ENCODE measurements around the gene BHLHE23.
"Not testable (repeated sequence)": the region's sequence is repeated elsewhere in the genome, so short reads cannot be mapped to it uniquely, and the experiment has no call there.

BHLHE23 gene

DNA sequence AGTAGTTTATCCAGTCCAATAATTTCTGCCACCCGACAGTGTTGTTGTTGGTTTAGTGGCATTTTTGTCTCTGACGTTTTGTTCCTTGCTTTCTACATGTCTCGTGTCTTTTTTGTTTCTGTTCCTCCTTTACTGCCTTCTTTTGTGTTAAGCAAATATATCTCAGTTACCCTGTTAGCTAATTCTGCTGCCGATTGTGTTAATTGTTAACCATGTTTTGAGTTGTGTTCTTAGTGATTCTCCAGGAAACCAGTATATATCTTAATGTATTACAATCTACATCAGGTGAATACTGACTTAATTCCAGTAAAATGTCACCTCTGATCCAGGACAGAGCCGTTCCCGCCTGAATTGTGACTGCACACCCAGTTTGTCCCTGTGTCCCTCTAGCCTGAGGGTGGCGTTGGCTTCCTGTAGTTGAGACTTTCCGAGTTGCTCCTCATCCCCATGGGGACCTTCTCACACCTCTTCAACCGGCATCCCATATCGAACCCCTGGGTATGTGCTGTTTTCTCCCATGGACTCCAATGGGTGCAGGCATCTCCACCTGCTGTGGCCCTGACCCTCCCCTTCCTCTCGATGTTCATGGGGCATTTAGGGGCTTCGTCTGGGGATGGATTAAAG, 35.8 kb upstream of the BHLHE23 start:
- no peak for FAIRE-seq

DNA sequence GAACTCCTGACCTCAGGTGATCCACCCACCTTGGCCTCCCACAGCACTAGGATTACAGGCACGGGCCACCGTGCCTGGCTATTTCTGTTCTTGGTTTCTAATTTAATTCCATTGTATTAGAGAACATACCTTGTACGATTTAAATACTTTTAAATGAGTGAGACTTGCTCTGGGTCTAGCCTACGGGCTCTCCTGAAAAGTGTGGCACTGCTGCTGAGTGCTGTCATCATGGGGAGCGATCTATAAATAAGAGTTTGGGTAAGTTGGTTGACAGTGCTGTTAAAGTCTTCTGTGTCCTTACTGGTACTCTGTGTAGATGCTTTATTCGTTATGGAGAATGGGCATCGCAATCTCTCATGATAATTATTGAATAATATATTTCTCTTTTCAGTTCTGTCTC, 35.0 kb upstream of the BHLHE23 start:
- FAIRE-seq, result no peak

DNA sequence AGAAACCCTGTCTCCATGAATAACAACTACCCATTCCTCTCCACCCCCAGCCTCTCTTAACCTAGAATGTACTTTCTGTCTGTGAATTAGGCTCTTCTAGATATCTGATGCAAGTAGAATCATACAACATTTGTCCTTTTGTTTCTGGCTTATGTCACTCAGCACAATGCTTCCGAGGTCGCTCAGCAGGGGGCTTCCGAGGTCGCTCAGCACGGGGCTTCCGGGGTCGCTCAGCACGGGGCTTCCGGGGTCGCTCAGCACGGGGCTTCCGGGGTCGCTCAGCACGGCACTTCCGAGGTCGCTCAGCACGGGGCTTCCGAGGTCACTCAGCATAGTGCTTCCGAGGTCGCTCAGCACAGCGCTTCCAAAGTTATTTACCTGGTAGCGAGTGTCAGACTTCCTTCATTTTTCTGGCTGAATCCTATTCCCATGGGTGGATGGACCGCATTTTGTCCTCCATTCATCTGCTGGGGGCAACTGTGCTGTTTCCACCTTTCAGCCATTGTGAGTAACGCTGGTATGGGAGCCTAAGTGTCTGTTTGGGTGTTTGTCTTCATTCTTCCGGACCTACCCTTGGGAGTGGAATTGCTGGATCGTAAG, 31.0 kb upstream of the BHLHE23 start:
- no peak for FAIRE-seq

DNA sequence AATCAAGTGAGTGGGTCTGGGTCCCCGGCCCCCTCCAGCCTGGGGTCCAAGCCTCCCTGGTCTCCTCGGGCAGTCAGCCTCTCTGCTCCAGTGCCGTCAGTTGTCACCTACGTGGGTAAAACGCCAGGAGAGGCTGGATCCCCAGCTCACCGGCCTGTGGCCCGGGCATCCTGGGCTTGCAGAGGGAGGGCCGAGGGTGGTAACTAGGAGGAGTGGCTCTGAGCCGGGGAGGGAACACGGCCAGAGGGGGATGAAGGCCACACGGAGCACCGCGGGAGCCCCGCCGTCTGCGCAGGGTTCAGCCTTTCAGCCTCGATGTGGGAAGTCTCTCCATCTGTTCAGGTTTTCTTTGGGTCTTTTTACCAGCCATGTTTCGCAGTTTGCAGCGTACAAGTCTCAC, 29.5 kb upstream of the BHLHE23 start:
- FAIRE-seq, result no peak

DNA sequence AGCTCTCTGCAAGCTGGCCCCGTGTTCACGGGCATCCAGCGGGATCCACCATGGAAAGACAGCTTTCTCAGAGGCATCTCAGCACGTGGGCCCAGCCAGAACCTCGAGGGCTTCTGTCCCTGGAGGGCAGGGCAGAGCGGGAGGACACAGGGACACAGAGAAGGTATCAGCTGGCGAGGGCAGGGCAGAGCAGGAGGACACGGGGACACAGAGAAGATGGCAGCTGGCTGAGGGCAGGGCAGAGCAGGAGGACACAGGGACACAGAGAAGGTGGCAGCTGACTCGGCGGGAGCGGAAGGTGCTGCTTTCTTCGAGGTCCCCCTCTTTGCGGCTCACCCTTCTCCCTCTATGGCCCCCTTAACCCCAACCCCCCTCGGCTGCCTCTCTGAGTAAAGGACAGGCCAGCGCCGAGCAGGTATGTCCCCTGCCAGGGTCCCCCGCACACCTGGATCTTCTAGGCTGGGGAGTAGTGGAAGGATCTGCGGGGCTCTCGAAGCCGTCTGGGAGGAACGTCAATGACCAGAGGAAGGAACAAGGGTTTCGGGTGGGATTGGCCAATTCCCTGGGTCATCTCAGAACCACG, 28.9 kb upstream of the BHLHE23 start:
- no peak for FAIRE-seq

DNA sequence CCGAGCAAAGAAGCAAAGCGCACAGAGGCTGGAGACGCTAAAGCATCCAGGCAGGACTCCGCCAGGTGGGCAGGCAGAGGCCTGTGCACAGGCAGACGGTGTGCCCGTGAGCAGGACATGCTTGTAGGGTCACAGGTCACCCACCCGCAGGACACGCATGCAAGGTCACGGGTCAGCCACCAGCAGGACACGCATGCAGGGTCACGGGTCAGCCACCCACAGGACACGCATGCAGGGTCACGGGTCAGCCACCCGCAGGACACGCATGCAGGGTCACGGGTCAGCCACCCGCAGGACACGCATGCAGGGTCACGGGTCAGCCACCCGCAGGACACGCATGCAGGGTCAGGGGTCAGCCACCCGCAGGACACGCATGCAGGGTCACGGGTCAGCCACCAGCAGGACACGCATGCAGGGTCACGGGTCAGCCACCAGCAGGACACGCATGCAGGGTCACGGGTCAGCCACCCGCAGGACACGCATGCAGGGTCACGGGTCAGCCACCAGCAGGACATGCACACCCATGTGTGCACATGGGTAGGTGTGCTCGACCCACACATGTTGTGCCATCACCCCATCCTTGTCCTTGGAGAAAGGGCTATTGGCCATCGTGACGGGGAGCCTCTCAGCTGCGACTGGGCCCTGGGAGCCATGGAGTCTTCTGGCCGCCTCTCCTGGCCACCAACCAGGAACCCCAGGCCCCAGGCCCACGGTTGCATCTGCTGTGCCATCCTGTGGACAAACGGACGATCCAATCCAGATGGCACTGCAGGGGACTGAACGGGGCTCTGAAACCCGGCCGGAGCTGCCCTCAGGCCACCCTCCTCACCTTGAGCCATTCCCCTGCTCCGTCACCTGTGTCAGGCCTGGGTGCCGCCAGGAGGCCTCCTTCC, 28.2 kb upstream of the BHLHE23 start:
- not testable (repeated sequence) for FAIRE-seq

DNA sequence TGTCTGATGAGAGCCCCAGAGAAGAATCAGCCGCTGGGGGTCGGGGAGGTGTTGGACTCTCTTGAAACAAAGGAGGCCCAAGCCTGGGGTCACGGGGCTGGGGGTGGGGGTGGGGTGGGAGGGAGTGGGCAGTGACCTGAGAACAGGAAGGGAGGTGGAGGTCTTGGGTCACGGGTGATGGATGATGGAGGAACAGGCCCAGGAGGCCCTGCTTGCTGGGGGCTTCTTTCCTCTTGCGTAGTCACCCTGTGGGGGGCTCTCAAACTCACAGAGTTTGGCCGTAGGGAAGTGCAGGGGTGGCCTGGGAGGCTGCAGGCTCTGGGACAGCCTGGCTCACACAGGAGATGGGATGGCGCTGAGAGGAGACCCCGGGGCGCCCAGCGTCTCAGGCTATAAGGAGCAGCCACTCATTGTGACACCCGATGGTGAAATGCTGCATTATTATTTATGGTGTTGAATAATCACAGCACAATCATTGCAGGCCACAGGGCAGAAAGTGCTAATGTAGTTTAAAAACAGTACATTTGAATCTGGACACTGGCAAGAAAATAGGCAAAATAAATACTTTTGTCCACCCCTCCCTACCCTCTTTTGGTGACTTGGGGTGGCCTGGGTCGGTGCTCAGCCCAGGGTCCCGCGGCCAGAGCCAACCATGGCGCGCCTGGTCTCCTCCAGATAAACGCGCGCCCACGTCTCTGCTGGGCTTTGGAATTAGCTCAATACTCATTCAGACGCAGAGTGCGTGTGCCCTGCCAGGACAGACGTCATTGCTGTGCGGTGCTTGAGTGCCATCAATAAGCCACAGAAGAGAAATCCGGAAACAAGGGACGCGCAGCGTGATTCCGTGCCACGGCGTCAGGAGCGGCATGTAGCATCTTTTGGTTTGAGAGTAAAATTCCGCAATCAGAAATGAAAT, 27.3 kb upstream of the BHLHE23 start:
- FAIRE-seq, result no peak

DNA sequence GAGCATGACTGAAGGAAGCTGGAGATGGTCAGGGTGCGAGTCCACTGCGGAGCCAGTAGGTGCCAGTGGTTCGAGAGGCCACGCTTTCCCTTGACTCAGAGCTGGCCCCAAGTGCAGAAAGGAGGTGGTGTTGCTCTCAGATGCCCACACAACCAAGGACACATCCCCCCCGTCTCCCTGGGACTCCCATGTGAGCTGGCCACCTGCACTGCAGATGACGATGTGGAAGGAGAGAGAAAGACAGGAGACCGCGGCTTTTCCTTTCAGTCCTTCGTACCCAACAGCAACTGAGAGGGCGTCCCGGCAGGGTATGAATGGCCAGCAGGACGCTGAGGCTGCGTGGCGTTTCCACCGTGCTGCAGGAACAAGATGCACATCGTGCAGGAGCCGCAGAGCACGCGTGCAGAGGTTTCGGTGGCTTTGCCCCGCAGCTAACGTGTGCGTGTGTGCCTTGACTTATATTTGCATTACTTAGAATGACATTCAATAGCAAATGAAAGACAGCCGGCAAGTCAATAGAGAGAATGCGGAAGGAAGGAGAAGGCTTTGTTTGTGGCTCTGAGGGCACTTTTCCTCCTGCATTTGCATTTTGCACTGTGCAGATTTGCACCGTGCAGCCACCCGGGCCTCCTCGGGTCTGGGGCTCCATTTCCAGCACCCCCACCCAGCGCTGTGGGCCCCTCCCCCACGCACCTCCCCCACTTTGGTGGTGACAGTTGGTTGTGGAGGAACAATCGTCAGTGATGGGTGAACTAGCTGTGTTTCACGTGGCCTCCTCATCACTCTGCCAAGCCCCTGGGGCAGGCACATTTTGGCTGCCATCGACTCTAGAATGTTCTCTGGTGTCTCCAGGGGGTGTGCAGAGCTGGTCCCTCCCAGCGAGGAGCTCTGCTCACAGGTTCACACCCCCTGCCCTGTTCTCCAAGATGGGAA, 26.4 kb upstream of the BHLHE23 start:
- no peak for FAIRE-seq

DNA sequence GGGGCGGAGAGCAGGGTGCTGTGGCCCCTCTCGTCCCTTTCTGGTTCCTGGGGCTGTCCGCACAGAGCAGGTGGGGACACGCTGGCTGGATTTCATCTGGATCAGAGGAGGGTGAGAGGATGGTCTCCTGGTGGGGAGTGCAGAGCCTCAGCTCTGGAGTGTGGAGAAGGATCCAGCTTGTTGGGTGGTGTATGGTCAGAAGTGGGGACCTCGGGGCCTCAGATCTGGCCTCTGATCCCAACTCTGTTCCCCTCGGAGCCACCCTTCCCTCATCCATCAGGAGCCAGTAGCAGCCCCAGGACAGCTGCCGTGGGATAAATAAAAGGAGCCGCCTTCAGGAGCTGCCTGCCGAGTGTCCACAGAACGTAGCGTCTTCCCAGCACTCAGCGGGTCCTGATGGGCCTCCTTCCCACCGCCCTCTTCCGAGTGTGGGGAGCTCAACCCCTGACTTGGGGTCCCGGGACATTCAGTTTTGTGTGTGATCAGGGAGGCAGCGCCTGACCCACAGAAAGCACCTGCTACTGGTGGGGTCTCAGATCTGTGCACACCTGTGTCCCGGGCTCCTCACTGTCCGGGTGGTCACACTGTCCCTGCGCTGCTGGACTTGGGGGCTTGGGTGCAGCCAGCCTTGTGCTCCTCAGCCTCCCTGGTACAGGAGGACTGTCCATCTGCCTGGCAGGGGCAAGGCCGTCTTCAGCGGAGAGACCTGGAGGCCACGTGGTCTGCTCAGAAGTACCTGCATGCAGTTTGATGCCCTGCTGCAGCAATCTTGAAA, 25.4 kb upstream of the BHLHE23 start:
- no peak for FAIRE-seq

DNA sequence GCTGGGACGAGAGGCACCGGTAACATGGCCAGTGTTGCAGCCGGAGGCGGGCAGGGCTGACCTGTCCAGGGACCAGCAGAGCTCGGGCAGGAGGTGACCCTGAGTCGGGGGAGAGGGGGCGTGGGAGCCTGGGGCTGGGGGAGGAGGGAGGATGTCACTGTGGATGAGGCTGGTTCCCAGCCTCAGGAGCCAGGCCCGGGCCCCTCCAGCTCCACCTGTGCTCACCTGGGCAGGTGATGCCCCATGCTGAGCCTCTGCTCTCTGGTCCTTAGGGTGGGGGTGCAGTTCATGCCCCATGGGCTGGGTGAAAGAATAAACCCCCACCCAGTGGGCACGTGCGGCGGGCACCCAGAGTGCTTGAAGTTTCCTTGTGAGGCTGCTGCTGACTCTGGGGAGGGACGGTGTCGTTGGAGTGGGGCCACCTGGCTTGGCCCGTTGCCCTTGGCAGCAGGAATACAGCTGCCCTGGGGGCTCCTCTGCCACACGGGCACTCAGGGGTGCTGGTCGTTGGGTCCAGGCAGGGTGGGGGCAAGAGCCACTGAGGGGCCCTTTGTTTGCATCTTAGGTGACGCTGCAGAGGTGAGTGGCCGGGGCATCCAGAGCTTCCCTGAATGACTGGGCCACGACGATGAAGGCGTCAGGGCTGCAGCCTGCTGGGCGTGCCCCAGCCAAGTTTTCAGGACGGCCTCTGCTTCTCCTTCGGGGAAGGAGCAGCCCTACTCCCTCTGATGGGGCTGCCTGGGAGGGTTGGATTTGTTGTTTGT, 24.7 kb upstream of the BHLHE23 start:
- no peak for FAIRE-seq

DNA sequence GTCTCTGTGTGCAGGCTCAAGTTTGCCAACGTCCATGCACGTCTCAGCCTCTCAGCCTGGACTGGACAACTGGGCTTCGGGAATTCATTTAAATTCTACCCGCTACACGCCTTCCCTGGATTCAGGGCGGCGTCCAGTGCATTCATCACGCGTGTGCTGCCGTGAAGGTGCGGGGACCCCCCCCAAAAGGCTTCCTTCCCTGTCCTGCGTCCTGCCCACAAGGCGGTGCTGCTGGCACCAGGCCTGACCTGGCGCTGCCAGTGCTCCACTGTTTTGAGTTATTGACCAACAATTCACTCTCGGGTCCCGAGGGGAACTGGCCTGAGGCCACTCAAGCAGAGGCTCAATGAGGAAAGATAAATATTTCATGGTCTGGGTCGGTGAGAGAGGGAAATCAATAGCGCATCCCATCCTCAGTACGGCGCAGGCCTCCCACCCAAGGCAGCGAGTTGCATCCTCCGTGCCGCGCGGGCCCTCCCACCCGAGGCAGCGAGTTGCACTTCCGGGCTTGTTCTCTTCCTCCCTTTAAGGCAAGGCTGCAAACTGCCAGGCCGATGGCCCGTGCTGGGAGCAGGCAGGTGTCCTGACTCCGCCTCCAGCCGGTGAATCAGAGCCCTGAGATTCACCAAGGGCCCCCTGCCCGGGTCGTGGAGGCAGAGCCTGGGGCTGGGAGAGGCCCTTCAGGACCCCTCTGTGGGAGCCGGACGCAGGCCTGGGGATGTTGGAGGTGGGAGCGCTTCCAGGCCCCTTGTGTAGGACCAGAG, 22.8 kb upstream of the BHLHE23 start:
- FAIRE-seq, result no peak

DNA sequence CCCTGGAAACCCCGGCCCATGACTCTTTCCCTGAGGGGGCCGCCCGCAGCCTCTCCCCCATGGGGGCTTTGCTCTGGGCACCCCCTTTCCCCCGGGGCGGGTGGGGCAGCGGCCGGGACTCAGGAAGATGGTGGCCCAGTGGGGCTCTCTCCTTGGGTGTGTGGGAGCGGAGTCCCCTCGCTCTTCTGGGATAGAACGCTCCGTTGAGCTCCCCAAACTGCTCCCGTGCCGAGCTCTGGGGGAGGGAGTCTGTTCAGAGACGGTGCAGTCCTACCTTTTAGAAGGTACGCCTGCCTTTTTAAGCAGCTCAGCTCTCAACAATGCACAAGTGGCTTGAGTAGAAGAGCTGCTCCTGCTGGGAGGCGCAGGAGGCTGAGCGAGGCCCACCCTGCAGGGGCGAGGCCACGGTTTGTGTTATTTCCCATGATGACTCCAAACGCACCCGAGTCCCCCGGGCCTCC, 21.7 kb upstream of the BHLHE23 start:
- FAIRE-seq, result no peak

DNA sequence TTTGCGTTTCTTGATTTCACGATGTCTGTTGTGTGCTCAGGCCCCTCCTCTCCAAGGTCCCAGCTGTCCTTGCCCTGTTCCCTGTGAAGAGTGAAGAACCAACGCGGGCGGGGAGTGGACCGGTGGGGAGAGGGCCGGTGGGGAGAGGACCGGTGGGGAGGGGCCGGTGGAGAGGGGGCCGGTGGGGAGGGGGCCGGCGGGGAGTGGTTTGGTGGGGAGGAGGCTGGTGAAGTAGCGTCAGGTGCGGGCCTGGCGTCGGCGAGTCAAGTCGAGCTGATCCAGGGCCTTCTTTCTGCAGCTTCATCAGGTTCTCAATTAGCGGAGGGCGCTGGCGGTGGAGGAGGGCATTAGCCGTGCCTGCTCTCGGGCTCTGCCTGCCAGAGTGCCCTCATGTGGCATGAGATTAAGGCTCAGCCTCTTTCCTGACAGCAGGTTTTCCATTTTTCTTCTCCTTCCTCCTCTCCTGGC, 21.2 kb upstream of the BHLHE23 start:
- no peak for FAIRE-seq

DNA sequence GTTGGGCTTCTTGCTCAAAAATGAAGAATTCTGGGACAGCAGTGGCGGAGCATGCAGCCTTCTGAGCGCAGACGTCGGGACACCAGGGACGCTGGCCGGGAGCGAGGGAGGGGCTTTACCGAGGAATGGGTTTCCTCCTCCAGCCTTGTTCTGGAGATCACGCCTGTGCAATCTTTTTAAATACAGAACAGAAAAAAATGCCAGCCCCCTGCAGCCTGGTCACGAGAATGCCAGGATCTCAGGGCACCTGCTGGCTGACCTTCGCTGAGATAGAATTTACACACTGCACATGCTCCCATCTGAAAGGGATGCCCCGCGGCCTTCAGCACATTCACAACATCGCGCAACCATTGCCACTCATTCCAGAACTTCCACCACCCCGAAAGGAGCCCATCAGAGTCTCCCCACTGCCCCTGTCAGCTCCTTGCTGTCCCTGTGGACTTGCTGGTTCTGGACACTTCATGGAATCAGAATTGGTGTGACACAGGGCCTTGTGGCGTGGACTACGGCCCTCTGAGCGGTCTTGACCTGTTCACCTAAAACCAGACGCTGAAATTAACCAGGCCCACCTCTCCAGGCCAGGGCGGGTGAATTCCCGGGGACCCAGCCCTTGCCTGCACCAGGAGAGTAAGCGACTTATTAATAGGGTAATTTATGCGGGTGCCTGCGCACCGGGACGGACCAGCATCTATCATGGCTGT, 20.6 kb upstream of the BHLHE23 start:
- no peak for FAIRE-seq

DNA sequence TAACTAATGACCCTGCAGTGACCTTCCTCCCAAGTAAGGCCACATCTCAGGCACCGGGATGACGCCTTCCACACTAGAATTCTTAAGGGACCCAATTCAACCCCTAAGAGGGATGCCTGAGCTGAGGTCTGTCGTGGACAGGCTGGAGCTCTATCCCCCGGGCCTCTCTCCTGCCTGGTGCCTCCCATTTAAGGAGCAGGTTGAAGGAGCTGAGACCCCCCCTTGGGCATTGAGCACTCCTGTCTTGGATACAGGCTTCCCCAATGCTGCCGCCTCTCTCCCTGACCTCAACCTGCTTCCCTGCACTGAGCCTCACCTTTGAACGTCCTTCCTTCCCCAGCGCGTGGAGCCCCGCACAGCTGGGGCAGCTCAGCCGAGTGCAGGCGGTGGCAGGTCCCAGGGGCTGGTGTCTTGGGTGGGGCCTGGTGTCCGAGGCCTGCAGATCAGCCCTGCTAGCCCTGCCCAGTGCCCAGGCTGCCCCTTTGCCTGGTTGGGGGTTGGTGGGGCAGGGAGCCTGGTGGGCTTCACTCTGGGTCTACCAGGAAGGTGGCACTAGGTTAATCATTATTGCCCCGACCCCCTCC, 19.9 kb upstream of the BHLHE23 start:
- FAIRE-seq, result no peak

DNA sequence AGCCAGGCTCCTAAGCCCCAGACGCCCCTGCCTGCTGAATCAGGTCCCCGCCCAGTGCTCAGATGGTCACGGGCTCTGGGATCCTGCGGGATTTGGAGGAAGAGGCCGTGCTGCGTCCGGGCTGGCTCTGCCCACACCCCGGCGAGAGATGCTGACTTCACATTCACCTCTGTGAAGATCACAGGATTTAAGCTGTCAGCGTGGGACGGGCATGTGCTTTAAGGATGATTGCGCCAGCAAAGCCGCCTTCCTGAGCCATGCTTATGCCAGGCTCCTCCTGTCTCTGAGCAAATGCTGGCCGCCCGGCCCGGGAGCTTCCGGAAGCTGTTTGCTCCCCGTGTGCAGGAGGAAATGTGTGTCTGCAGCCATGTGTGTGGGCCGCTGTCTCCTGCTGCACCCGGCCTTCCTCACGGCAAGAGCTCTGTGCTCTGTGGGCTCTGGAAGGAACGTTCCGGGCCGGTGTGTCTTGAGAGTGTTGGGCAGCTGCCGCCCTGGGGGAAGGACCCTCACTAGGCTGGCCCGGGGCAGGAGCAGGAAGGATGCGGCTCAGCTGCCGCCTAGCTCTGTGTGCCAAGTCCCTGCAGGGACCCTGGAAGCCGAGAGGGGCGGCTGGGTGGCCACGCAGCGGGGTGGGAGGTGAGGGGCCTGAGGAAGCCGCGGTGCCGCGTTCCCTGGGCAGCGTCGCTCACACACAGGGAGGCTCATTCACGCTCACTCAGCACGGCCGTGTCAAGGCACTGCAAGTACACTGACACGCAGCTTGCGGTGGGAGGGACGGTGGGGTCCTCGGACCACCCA, 19.0 kb upstream of the BHLHE23 start:
- no peak for FAIRE-seq

Data from TTC549 (cell line).